OCI-LY1 (cell line): Measurements from ENCODE around the gene UNC80.

Source experiments
- H2AFZ ChIP-seq: fragments of 200-600 bp; sonication (generic), shearing (Covaris generic); 2 replicates; pipeline ENCODE4 v1.6.0; 2014; ENCODE audit warnings: antibody characterized with exemption, mild to moderate bottlenecking, low read length
- H3F3A ChIP-seq: fragments of 200-600 bp; sonication (generic), shearing (Covaris generic); 2 replicates; pipeline ENCODE4 v1.6.0; 2014; ENCODE audit warnings: mild to moderate bottlenecking, antibody characterized with exemption, low read length, moderate library complexity; ENCODE audit not compliant: insufficient read depth
- H3K27ac ChIP-seq: fragments of 200-600 bp; sonication (generic); 2 replicates; pipeline ENCODE4 v1.5.1; 2014; ENCODE audit warnings: low read length, mixed run types, mild to moderate bottlenecking, low read depth; ENCODE audit not compliant: poor library complexity, severe bottlenecking
- H3K27me3 ChIP-seq: fragments of 200-600 bp; sonication (generic); 2 replicates; pipeline ENCODE4 v1.6.0; 2014; ENCODE audit warnings: antibody characterized with exemption, mild to moderate bottlenecking, low read length, moderate library complexity; ENCODE audit not compliant: insufficient read depth
- H3K36me3 ChIP-seq: fragments of 200-600 bp; sonication (generic); 2 replicates; pipeline ENCODE4 v1.6.1; 2014; ENCODE audit warnings: mild to moderate bottlenecking, antibody characterized with exemption, low read length, moderate library complexity, mixed read lengths; ENCODE audit not compliant: insufficient read depth
- H3K4me1 ChIP-seq: fragments of 200-600 bp; sonication (generic); 2 replicates; pipeline ENCODE4 v1.5.1; 2014; ENCODE audit warnings: mild to moderate bottlenecking, low read length, moderate library complexity; ENCODE audit not compliant: insufficient read depth, severe bottlenecking
- H3K4me2 ChIP-seq: fragments of 200-600 bp; sonication (generic), shearing (Covaris generic); 2 replicates; pipeline ENCODE4 v1.6.1; 2014; ENCODE audit warnings: low read length
- H3K4me3 ChIP-seq: fragments of 200-600 bp; sonication (generic); 2 replicates; pipeline ENCODE4 v1.5.1; 2014; ENCODE audit warnings: low read length, low read depth, mild to moderate bottlenecking, mixed read lengths; ENCODE audit not compliant: poor library complexity, severe bottlenecking
- H3K79me2 ChIP-seq: fragments of 200-600 bp; shearing (Covaris generic); 2 replicates; pipeline ENCODE4 v1.6.1; 2016; ENCODE audit warnings: mixed run types, low read length, mixed read lengths; ENCODE audit not compliant: insufficient read depth
- H3K9ac ChIP-seq: fragments of 200-600 bp; sonication (generic), shearing (Covaris generic); 2 replicates; pipeline ENCODE4 v1.6.1; 2014; ENCODE audit warnings: mild to moderate bottlenecking, low read length, mixed read lengths
- H3K9me2 ChIP-seq: fragments of 200-600 bp; sonication (generic), shearing (Covaris generic); 2 replicates; pipeline ENCODE4 v1.6.1; 2014; ENCODE audit warnings: low read depth, mild to moderate bottlenecking, low read length, mixed read lengths
- H3K9me3 ChIP-seq: fragments of 200-600 bp; shearing (Covaris generic); 2 replicates; pipeline ENCODE4 v1.6.1; 2014; ENCODE audit warnings: low read length, mixed read lengths
- H4K20me1 ChIP-seq: fragments of 200-600 bp; sonication (generic), shearing (Covaris generic); 2 replicates; pipeline ENCODE4 v1.6.0; 2016; ENCODE audit warnings: mild to moderate bottlenecking, low read length; ENCODE audit not compliant: insufficient read depth
- EZH2 ChIP-seq: fragments of 200-600 bp; sonication (generic), shearing (Covaris generic); IDR thresholded peaks from 2 replicates; pipeline ENCODE4 v1.8.0; 2017; ENCODE audit warnings: borderline replicate concordance, mixed run types, mild to moderate bottlenecking, antibody characterized with exemption, low read length, moderate library complexity, mixed read lengths
- TF ChIP-seq, protein P1 (sequence below): fragments of 200-600 bp; sonication (generic), shearing (Covaris generic); IDR thresholded peaks from 2 replicates; pipeline ENCODE4 v1.5.1; 2017; ENCODE audit warnings: mild to moderate bottlenecking, antibody characterized with exemption, low read length, moderate library complexity, mixed read lengths

UNC80 gene

DNA sequence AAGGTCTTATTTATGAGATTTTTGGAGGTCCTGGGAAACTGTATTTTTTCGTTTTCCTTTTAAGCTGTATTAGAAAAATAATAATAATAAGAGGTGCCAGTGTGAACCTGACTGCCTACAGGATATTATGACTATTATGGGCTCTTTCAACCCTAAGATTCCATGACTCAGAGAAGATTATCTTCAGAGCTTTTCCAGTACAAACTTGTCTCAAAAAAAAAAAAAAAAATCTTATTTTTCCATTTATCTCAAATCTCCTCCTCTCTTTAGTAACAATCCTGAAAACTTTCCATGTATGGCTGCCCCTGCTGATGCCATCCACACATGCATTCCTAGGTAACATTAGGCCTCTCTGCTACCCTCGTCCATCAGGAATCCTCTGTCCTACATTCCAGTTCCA lies 194.1 kb downstream of the UNC80 start:
- TF ChIP-seq, protein P1, sequence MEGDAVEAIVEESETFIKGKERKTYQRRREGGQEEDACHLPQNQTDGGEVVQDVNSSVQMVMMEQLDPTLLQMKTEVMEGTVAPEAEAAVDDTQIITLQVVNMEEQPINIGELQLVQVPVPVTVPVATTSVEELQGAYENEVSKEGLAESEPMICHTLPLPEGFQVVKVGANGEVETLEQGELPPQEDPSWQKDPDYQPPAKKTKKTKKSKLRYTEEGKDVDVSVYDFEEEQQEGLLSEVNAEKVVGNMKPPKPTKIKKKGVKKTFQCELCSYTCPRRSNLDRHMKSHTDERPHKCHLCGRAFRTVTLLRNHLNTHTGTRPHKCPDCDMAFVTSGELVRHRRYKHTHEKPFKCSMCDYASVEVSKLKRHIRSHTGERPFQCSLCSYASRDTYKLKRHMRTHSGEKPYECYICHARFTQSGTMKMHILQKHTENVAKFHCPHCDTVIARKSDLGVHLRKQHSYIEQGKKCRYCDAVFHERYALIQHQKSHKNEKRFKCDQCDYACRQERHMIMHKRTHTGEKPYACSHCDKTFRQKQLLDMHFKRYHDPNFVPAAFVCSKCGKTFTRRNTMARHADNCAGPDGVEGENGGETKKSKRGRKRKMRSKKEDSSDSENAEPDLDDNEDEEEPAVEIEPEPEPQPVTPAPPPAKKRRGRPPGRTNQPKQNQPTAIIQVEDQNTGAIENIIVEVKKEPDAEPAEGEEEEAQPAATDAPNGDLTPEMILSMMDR = no peak
- H3K9me3 ChIP-seq = no peaks in the 10 kb centered on the region
- H2AFZ ChIP-seq = no peak overlapping the region
- H3F3A ChIP-seq = no peaks in the 10 kb centered on the region
- H3K27me3 ChIP-seq = no peaks in the 10 kb centered on the region
- H4K20me1 ChIP-seq = no peaks in the 10 kb centered on the region
- H3K4me2 ChIP-seq = no peak overlapping the region
- no peaks in the 10 kb centered on the region for H3K36me3 ChIP-seq
- no peaks in the 10 kb centered on the region for H3K79me2 ChIP-seq
- H3K9me2 ChIP-seq = no peaks in the 10 kb centered on the region
- no peak overlapping the region for H3K9ac ChIP-seq
- no peaks in the 10 kb centered on the region for H3K4me1 ChIP-seq
- no peak overlapping the region for H3K4me3 ChIP-seq
- H3K27ac ChIP-seq = no peak overlapping the region

DNA sequence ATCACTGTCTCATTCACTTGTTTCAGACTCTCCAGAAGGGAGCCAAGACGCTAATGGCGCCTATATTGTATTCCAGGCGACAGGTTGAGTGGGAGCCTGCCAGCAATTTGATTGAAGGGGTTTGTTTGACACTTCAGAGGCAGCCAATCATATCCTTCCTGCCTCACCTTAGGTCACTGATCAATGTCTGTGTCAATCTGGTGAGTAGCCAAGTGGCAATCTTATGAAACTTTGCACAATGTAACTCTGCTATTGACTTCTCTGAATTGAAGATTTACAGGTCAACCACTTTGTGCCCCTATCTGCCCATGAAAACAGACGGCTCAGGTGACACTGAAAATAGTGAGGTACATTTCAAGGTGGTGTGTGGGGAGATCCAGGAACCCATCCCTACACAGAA lies 198.1 kb downstream of the UNC80 start:
- Histone ChIP-seq H3K9me2 (no peaks in the 10 kb centered on the region), H3K9ac (no peak overlapping the region), H4K20me1 (no peaks in the 10 kb centered on the region), H3K4me3 (no peak overlapping the region), H3K27ac (no peak overlapping the region), H3K36me3 (no peaks in the 10 kb centered on the region), H3K4me2 (no peak overlapping the region), H3K79me2 (no peaks in the 10 kb centered on the region), H3F3A (no peaks in the 10 kb centered on the region), H2AFZ (no peak overlapping the region), H3K4me1 (no peaks in the 10 kb centered on the region), H3K9me3 (no peaks in the 10 kb centered on the region), H3K27me3 (no peaks in the 10 kb centered on the region)
- TF ChIP-seq EZH2 = no peak
- TF ChIP-seq, protein P1 = no peak

DNA sequence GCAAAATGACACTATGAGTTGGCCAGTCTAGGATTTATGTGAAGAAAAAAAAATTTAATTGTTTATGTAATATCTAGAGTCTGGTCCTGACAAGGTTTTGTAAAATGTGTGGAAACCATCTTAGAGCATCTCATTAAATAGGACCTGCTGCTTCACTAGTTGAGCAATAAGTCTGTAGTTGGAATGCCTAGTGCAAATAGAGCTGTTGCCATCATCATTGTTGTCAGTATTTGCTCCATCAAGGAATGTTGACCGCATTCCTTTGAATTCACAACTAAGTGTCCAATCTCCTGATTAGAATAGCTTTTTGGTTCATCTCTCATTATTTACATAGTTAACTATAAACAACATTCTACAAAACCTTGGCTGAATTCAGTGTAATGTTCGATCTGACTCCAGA lies 198.6 kb downstream of the UNC80 start:
- H3K9me3 ChIP-seq = no peaks in the 10 kb centered on the region
- no peaks in the 10 kb centered on the region for H3K27me3 ChIP-seq
- no peak overlapping the region for H3K27ac ChIP-seq
- no peaks in the 10 kb centered on the region for H4K20me1 ChIP-seq
- H3K9ac ChIP-seq = no peak overlapping the region
- no peaks in the 10 kb centered on the region for H3K79me2 ChIP-seq
- H3K4me1 ChIP-seq = no peaks in the 10 kb centered on the region
- no peak overlapping the region for H3K4me3 ChIP-seq
- H3F3A ChIP-seq = no peaks in the 10 kb centered on the region
- H3K36me3 ChIP-seq = no peaks in the 10 kb centered on the region
- no peak overlapping the region for H3K4me2 ChIP-seq
- TF ChIP-seq EZH2 = no peak
- TF ChIP-seq, protein P1 = no peak
- H2AFZ ChIP-seq = no peak overlapping the region
- H3K9me2 ChIP-seq = no peaks in the 10 kb centered on the region
